Measurements from ENCODE around the gene LDLR. TPM values are rescaled to one million over a fixed set of nuclear protein-coding genes. Genes with fewer than 3 reads are reported as not detected.

The LDLR gene
- total and polyA plus RNA-seq, 11 donors = 4.3 to 45.9 (median 19.0) TPM

GRCh38 chr19:11090997-11091702 is 1.9 kb downstream of the LDLR start:
- DNase-seq = no peak
- Histone ChIP-seq H3K27ac (peak overlapping the region; percentile 88 to 99 (median 96)), H3K9me3 (no peaks in the 10 kb centered on the region), H3K36me3 (peaks cover 0 to 13% (median 0%) of the 10 kb centered on the region in 9 donors), H3K27me3 (no peaks in the 10 kb centered on the region), H3K4me3 (peak overlapping the region; percentile 57 to 82 (median 72)), H3K4me1 (peaks cover 0 to 75% (median 46%) of the 10 kb centered on the region in 12 donors)
- intact Hi-C loops (cut with DNase I) = loop anchor here in 2 of 10 donors (5.0 kb wide), 1 partner anchor 54 kb away; no protein-coding TSS in a partner anchor
- 32 to 47% (median 38%) methylated on average over 11 of the region's 11 CpGs for WGBS, 4 donors
- no peak for ATAC-seq
- TF ChIP-seq CTCF (IDR thresholded peaks at IDR 0.05) (no peak), POLR2A (IDR thresholded peaks at IDR 0.05) (no peak)

- H3K27me3 ChIP-seq = no peaks in the 10 kb centered on the region
- ATAC-seq = peak in 3 of 4 donors; percentile 2 to 38 (median 6)
- peaks cover 0 to 13% (median 0%) of the 10 kb centered on the region in 9 donors for H3K36me3 ChIP-seq
- intact Hi-C loops (cut with DNase I) = loop anchor here in 2 of 10 donors (5.0 kb wide), 1 partner anchor 54 kb away; no protein-coding TSS in a partner anchor
- 30 to 43% (median 32%) methylated on average over 8 of the region's 8 CpGs for WGBS, 4 donors
- peak overlapping the region; percentile 88 to 99 (median 96) for H3K27ac ChIP-seq
- peak overlapping the region in 9 of 12 donors; percentile 62 to 82 (median 77) for H3K4me3 ChIP-seq
- TF ChIP-seq POLR2A (IDR thresholded peaks at IDR 0.05) = no peak
- no peak for TF ChIP-seq CTCF (IDR thresholded peaks at IDR 0.05)
- H3K4me1 ChIP-seq = peaks cover 0 to 80% (median 50%) of the 10 kb centered on the region in 12 donors
- no peaks in the 10 kb centered on the region for H3K9me3 ChIP-seq
- DNase-seq = peak in 4 of 5 donors; percentile 51 to 57 (median 52)
Observed at GRCh38 chr19:11091703-11092153, 2.5 kb downstream of the LDLR start.

GRCh38 chr19:11092181-11092538 is 2.9 kb downstream of the LDLR start:
- peak overlapping the region; percentile 88 to 99 (median 96) for H3K27ac ChIP-seq
- no peak for TF ChIP-seq POLR2A (IDR thresholded peaks at IDR 0.05)
- no peak for TF ChIP-seq CTCF (IDR thresholded peaks at IDR 0.05)
- H3K27me3 ChIP-seq = no peaks in the 10 kb centered on the region
- ATAC-seq (no peak), DNase-seq (no peak)
- H3K4me1 ChIP-seq = peaks cover 0 to 85% (median 51%) of the 10 kb centered on the region in 12 donors
- peak overlapping the region in 7 of 12 donors; percentile 62 to 82 (median 78) for H3K4me3 ChIP-seq
- 58 to 62% (median 60%) methylated on average over 6 of the region's 6 CpGs for WGBS, 4 donors
- H3K9me3 ChIP-seq = no peaks in the 10 kb centered on the region
- H3K36me3 ChIP-seq = peaks cover 0 to 13% (median 3%) of the 10 kb centered on the region in 9 donors
- intact Hi-C loops (cut with DNase I) = loop anchor here in 2 of 10 donors (5.0 kb wide), 1 partner anchor 55 kb away; no protein-coding TSS in a partner anchor

GRCh38 chr19:11093689-11094238 is 4.5 kb downstream of the LDLR start:
- intact Hi-C loops (cut with DNase I) = loop anchor here in 2 of 10 donors (5.0 kb wide), 1 partner anchor 56 kb away; no protein-coding TSS in a partner anchor
- peak overlapping the region in 7 of 12 donors; percentile 88 to 98 (median 94) for H3K27ac ChIP-seq
- H3K4me1 ChIP-seq = peaks cover 0 to 80% (median 45%) of the 10 kb centered on the region in 12 donors
- 92 to 96% (median 95%) methylated on average over 15 of the region's 15 CpGs for WGBS, 4 donors
- DNase-seq (no peak), ATAC-seq (no peak)
- TF ChIP-seq CTCF (IDR thresholded peaks at IDR 0.05) (no peak), POLR2A (IDR thresholded peaks at IDR 0.05) (no peak)
- H3K36me3 ChIP-seq = peaks cover 0 to 15% (median 6%) of the 10 kb centered on the region in 9 donors
- peaks cover 0 to 5% (median 0%) of the 10 kb centered on the region in 12 donors for H3K9me3 ChIP-seq
- H3K4me3 ChIP-seq = no peak overlapping the region
- no peaks in the 10 kb centered on the region for H3K27me3 ChIP-seq

All from heart left ventricle (tissue), 16 donors.